Cardiac fibroblast (primary cell): Measurements from ENCODE around the gene PODXL2.
A peak's percentile ranks its signal among the peaks of the same experiment; 100 is the strongest.

Source experiments
- DNase-seq, 2 donors: peaks; one replicate each; pipeline versions ENCODE4 v3.0.0 to v3.0.0-alpha.2; 2010; ENCODE audit warnings: low read depth in 2 of 2
- H3K4me3 ChIP-seq, 2 donors: replicated peaks in 1 of 2; 1 replicate in 1 of 2; 2 replicates in 1 of 2; pipeline ENCODE4 v1.5.1; 2011; ENCODE audit warnings: low read depth in 2 of 2, low read length in 2 of 2, mild to moderate bottlenecking in 2 of 2, moderate library complexity in 1 of 2
- CTCF ChIP-seq: IDR thresholded peaks from one replicate; pipeline ENCODE4 v1.5.1; 2011; ENCODE audit warnings: low read depth, mild to moderate bottlenecking, low read length, inconsistent platforms

PODXL2 gene

GRCh38 chr3:127612966-127613365 is 16.0 kb upstream of the PODXL2 start:
- no peak overlapping the region for H3K4me3 ChIP-seq
- no peak for TF ChIP-seq CTCF
- peak in 1 of 2 donors; percentile 21 for DNase-seq

- peak in 1 of 2 donors; percentile 19 for DNase-seq
- TF ChIP-seq CTCF, result no peak
- no peak overlapping the region for H3K4me3 ChIP-seq
These were observed 15.6 kb upstream of the PODXL2 start for GRCh38 chr3:127613406-127613805.

GRCh38 chr3:127614928-127615589 is 13.9 kb upstream of the PODXL2 start:
- no peak for TF ChIP-seq CTCF
- DNase-seq, result no peak
- H3K4me3 ChIP-seq, result no peak overlapping the region

- no peak for TF ChIP-seq CTCF
These were observed 13.2 kb upstream of the PODXL2 start for GRCh38 chr3:127615631-127616305.

GRCh38 chr3:127616836-127617605 is 12.0 kb upstream of the PODXL2 start:
- no peak overlapping the region for H3K4me3 ChIP-seq
- no peak for TF ChIP-seq CTCF
- DNase-seq, result no peak

More at GRCh38 chr3:127615631-127616305, 13.2 kb upstream of the PODXL2 start:
- DNase-seq, result no peak
- H3K4me3 ChIP-seq, result no peak overlapping the region

- no peak for TF ChIP-seq CTCF
- no peak overlapping the region for H3K4me3 ChIP-seq
- DNase-seq, result no peak
These were observed 10.1 kb upstream of the PODXL2 start for GRCh38 chr3:127618891-127619290.
